Karpas-422 (cell line): ENCODE measurements around the gene CCSER1. TPM values are rescaled to one million over a fixed set of nuclear protein-coding genes. Genes with fewer than 3 reads are reported as not detected.
A peak's percentile ranks its signal among the peaks of the same experiment; 100 is the strongest.

Experiments used
- DNase-seq: peaks from one replicate; pipeline ENCODE4 v3.0.0-alpha.2; 2015
- H2AFZ ChIP-seq: fragments of 200-600 bp; sonication (generic); 2 replicates; pipeline ENCODE4 v1.6.1; 2014; ENCODE audit warnings: antibody characterized with exemption, low read length, mixed read lengths
- H3K27ac ChIP-seq: fragments of 200-600 bp; sonication (generic); 2 replicates; pipeline ENCODE4 v1.5.1; 2014; ENCODE audit warnings: mild to moderate bottlenecking, low read length, moderate library complexity
- H3K27me3 ChIP-seq: fragments of 200-600 bp; sonication (generic); 2 replicates; pipeline ENCODE4 v1.6.1; 2014; ENCODE audit warnings: low read length, mixed read lengths
- H3K36me3 ChIP-seq: fragments of 200-600 bp; sonication (generic); 2 replicates; pipeline ENCODE4 v1.6.1; 2014; ENCODE audit warnings: low read length, mixed read lengths; ENCODE audit not compliant: insufficient read depth
- H3K4me1 ChIP-seq: fragments of 200-600 bp; sonication (generic); 2 replicates; pipeline ENCODE4 v1.6.1; 2014; ENCODE audit warnings: mild to moderate bottlenecking, low read length, mixed read lengths
- H3K4me2 ChIP-seq: fragments of 200-600 bp; sonication (generic); 2 replicates; pipeline ENCODE4 v1.6.1; 2014; ENCODE audit warnings: low read length, low read depth, mild to moderate bottlenecking; ENCODE audit not compliant: poor library complexity, severe bottlenecking
- H3K4me3 ChIP-seq: fragments of 200-600 bp; sonication (generic); 2 replicates; pipeline ENCODE4 v1.5.1; 2014; ENCODE audit warnings: mild to moderate bottlenecking, antibody characterized with exemption, low read length, mixed read lengths
- H3K79me2 ChIP-seq: fragments of 200-600 bp; sonication (generic); 2 replicates; pipeline ENCODE4 v1.6.1; 2014; ENCODE audit warnings: mild to moderate bottlenecking, low read length, mixed read lengths
- H3K9ac ChIP-seq: fragments of 200-600 bp; sonication (generic); 2 replicates; pipeline ENCODE4 v1.6.0; 2014; ENCODE audit warnings: low read length
- H3K9me2 ChIP-seq: fragments of 200-600 bp; sonication (generic), shearing (Covaris generic); replicated peaks from 2 replicates; pipeline ENCODE4 v1.6.0; 2014; ENCODE audit warnings: mild to moderate bottlenecking, low read length, moderate library complexity; ENCODE audit not compliant: insufficient read depth
- H3K9me3 ChIP-seq: fragments of 300-700, 200-600 bp; sonication (generic); 2 replicates; pipeline ENCODE4 v1.6.1; 2014; ENCODE audit warnings: low read length, mixed read lengths
- H4K20me1 ChIP-seq: fragments of 200-600 bp; sonication (generic); 2 replicates; pipeline ENCODE4 v1.6.1; 2014; ENCODE audit warnings: mild to moderate bottlenecking, antibody characterized with exemption, low read length, low read depth; ENCODE audit not compliant: insufficient read depth
- total RNA-seq: library from RNA; depleted of rRNA; stranded (reverse); fragments of >200 nt; shearing (Covaris generic); gene quantifications from 2 replicates; pipeline ENCODE4 v1.2.3, GENCODE V29; 2014; ENCODE audit warnings: low replicate concordance

Gene CCSER1
- total RNA-seq, 1 experiment from 2014 or later: 3.6 TPM

DNA sequence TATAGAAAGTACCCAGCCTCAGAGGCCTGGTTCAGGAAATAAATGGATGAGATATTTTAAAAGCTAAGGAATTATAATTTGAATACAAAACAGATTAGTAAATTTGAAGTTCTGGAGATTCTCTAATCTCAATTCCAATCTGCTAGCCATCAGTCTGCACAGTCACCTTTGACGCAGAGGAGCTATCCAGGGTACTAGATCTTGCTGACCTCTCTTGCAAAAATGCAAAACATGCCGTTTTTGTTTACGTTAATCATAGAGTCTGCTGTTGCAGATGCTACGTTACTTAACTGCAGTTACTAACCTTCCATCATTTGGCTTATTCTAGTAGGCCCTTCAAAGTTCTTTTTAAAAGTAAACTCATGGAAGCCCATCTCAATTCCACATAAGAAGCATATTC lies 10.4 kb downstream of the CCSER1 start:
- Histone ChIP-seq H3K79me2 (no peaks in the 10 kb centered on the region), H3K27ac (no peak overlapping the region), H2AFZ (no peak overlapping the region), H3K9me2 (no peaks in the 10 kb centered on the region), H3K4me2 (no peak overlapping the region), H3K27me3 (no peaks in the 10 kb centered on the region), H3K36me3 (no peaks in the 10 kb centered on the region), H4K20me1 (no peaks in the 10 kb centered on the region), H3K4me3 (no peak overlapping the region), H3K9me3 (no peaks in the 10 kb centered on the region), H3K4me1 (peaks cover 26% of the 10 kb centered on the region), H3K9ac (no peak overlapping the region)
- no peak for DNase-seq

DNA sequence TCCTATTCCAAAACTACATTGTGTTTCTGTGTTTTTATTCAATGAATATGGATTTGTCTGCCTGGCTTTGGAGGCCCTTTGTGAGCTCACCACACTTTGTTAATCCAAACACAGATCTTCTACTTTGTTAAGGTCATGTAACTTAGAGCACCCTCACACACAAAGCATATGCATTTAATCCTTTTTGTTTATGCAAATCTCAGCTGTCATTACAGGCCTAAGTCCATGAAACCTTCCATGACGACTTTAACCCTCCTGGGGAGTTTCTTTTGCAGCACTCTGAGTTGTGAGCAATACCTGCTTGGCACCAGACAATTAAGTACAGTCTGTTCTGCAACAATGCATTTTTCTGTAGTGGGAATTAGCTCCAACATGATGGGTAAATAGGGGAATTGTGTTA lies 14.9 kb downstream of the CCSER1 start:
- Histone ChIP-seq H3K36me3 (no peaks in the 10 kb centered on the region), H3K9me3 (no peaks in the 10 kb centered on the region), H3K79me2 (no peaks in the 10 kb centered on the region), H4K20me1 (no peaks in the 10 kb centered on the region), H3K27ac (no peak overlapping the region), H3K27me3 (no peaks in the 10 kb centered on the region), H3K4me3 (no peak overlapping the region), H3K4me1 (peaks cover 20% of the 10 kb centered on the region), H3K9ac (no peak overlapping the region), H3K4me2 (peak overlapping the region; percentile 24), H3K9me2 (no peaks in the 10 kb centered on the region), H2AFZ (0 out of 2 replicates have a peak overlapping the region, but pooled peaks have one; percentile 18)
- DNase-seq: peak; percentile 64

DNA sequence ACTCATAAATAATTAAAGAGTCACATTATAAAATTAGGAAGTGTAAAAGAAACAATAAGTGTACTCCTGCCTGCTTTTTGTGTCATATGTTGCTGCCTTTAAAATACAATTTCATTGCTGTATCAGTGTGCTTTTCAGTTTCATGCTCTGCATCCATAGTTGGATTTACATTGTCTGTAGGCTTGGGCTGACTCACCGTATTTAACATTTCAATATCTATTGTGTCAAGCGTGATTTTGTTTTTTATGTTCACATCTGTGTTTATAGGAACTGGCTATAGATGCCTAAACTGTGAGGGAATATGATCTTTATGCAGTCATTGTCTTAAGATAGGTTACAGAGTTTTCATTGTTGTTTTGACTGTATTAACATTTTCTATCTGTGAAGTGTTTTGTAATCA lies 18.1 kb downstream of the CCSER1 start:
- H3K79me2 ChIP-seq: no peaks in the 10 kb centered on the region
- no peaks in the 10 kb centered on the region for H4K20me1 ChIP-seq
- H3K4me3 ChIP-seq: no peak overlapping the region
- H3K9me2 ChIP-seq: no peaks in the 10 kb centered on the region
- H2AFZ ChIP-seq: no peak overlapping the region
- H3K36me3 ChIP-seq: no peaks in the 10 kb centered on the region
- no peak overlapping the region for H3K27ac ChIP-seq
- no peaks in the 10 kb centered on the region for H3K27me3 ChIP-seq
- no peak for DNase-seq
- no peak overlapping the region for H3K9ac ChIP-seq
- no peak overlapping the region for H3K4me2 ChIP-seq
- no peaks in the 10 kb centered on the region for H3K9me3 ChIP-seq
- peaks cover 20% of the 10 kb centered on the region for H3K4me1 ChIP-seq

DNA sequence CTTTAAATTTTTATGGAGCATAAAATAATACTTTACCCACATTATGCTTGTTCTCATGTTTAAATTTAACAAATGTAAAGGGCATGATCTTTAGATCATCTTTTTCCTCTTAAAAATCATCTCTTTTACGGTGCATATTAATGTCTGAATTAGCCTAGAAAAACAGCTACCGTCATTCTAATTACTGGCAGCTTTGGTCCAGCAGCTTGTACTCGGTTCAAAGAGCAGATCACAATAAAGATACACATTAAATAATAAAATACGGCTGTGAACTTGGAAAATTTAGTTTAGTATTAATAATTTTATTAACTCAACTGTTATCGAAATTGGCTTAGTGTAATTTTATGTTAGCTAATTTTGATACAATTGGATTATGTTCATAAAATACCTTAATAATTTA lies 19.1 kb downstream of the CCSER1 start:
- no peaks in the 10 kb centered on the region for H3K9me2 ChIP-seq

DNA sequence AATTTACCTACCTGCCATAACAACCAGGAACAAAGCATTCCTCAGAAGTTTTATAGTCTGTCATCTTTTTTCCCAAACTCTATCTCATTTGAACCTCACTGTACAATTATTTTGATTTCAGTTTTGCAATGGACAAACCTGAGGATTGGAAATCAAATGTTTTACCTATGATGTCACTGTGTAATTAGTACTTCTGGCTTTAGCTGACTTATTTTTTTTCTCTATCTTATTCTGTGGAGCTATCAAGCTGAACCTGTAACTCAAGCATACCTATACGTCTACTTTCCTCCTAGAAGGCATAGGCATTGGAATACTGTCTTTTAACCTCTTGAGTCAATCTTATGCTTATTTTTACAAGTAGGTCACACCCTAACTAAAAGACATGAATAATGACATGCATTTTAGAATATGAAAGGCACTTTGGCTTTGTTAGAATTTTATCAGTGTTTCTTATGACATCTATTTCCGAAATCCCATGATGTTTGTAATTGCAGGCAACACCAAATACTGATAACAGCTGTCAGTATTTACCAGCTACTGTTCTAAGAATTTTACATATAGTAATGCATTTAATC lies 21.5 kb downstream of the CCSER1 start:
- no peaks in the 10 kb centered on the region for H3K27me3 ChIP-seq
- no peak overlapping the region for H3K9ac ChIP-seq
- no peak overlapping the region for H2AFZ ChIP-seq
- no peak overlapping the region for H3K4me2 ChIP-seq
- DNase-seq: no peak
- no peaks in the 10 kb centered on the region for H3K9me3 ChIP-seq
- H3K27ac ChIP-seq: no peak overlapping the region
- no peaks in the 10 kb centered on the region for H3K79me2 ChIP-seq
- no peaks in the 10 kb centered on the region for H3K36me3 ChIP-seq
- H4K20me1 ChIP-seq: no peaks in the 10 kb centered on the region
- no peak overlapping the region for H3K4me3 ChIP-seq
- H3K4me1 ChIP-seq: peaks cover 4% of the 10 kb centered on the region; the same call in 1 of the 2 replicates
- H3K9me2 ChIP-seq: no peaks in the 10 kb centered on the region

More for the DNA sequence above, 19.1 kb downstream of the CCSER1 start:
- Histone ChIP-seq H3K4me2 (peak overlapping the region; percentile 4), H2AFZ (no peak overlapping the region; the same call in 1 of the 2 replicates), H3K27me3 (no peaks in the 10 kb centered on the region), H3K36me3 (no peaks in the 10 kb centered on the region), H3K4me1 (peaks cover 20% of the 10 kb centered on the region), H3K9me3 (no peaks in the 10 kb centered on the region), H3K79me2 (no peaks in the 10 kb centered on the region), H3K27ac (no peak overlapping the region), H3K4me3 (no peak overlapping the region), H3K9ac (no peak overlapping the region), H4K20me1 (no peaks in the 10 kb centered on the region)
- DNase-seq: no peak

DNA sequence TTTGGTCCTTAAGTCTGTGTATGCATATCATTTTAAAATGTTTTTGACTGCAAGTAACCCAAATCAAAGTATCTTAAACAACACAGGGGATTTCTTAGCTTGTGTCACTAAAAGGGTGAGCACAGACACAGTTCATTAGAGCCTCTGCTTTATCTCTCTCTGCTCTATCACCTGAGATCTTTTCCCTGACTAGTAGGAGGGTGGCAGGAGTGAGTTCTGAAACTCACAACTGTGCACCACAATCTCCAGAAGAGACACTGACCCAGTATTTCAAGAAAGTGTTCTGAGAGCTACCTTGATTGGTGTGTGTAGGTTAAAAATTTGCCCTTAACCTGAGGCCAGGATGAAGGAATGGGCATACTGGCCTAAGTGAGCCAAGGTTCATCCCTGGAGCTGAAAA lies 24.8 kb downstream of the CCSER1 start:
- DNase-seq: no peak
- H3K9me3 ChIP-seq: no peaks in the 10 kb centered on the region

DNA sequence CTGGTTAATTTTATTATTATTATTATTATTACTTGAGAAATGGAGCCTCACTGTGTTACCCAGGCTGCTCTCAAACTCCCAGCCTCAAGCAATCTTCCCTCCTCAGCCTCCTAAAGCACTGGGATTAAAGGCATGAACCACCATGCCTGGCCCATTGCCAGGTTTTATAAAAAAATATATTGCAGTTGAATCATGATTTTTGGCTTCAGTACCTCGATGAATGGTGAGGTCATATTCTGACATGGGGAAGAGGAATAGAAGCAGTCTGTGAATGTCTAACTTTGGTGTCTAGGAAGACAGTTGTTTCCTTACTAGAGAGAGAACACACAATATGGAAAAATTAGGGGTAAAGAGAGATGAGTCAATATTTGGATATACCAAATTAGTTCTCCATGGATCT lies 32.0 kb downstream of the CCSER1 start:
- no peak for DNase-seq
- H3K4me3 ChIP-seq: no peak overlapping the region
- no peak overlapping the region for H3K27ac ChIP-seq
- no peak overlapping the region for H3K9ac ChIP-seq
- no peaks in the 10 kb centered on the region for H3K9me3 ChIP-seq
- no peaks in the 10 kb centered on the region for H3K27me3 ChIP-seq
- H3K79me2 ChIP-seq: no peaks in the 10 kb centered on the region
- H4K20me1 ChIP-seq: no peaks in the 10 kb centered on the region
- H3K4me2 ChIP-seq: no peak overlapping the region
- no peaks in the 10 kb centered on the region for H3K9me2 ChIP-seq
- H3K36me3 ChIP-seq: no peaks in the 10 kb centered on the region
- H2AFZ ChIP-seq: no peak overlapping the region
- no peaks in the 10 kb centered on the region for H3K4me1 ChIP-seq

More for the DNA sequence above, 24.8 kb downstream of the CCSER1 start:
- Histone ChIP-seq H3K27ac (no peak overlapping the region), H3K4me2 (no peak overlapping the region), H3K79me2 (no peaks in the 10 kb centered on the region), H3K9me2 (no peaks in the 10 kb centered on the region), H3K27me3 (no peaks in the 10 kb centered on the region), H3K4me1 (no peaks in the 10 kb centered on the region), H3K9ac (no peak overlapping the region), H3K36me3 (no peaks in the 10 kb centered on the region), H2AFZ (no peak overlapping the region), H4K20me1 (no peaks in the 10 kb centered on the region), H3K4me3 (no peak overlapping the region)

DNA sequence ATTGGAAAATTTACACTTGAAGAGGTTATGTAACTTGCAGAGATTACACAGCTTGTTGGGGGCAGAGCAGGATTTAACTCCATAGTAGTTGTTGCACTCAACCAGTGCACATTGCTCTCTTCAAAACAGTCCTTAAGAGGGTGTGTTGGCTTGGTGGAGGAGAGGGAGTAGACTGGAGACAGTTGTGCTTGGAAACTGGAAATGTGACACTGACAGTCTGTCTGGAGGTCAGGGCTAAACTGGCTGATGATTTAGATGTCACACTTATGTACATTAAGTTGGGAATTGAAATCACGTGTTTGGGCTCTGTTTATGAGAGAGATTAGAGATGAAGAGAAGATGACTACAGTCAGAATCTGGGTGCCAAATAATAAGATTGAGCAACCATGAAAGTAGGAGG lies 32.9 kb downstream of the CCSER1 start:
- H3K27ac ChIP-seq: no peak overlapping the region
- H3K9me2 ChIP-seq: no peaks in the 10 kb centered on the region
- no peaks in the 10 kb centered on the region for H3K27me3 ChIP-seq
- no peak overlapping the region for H3K4me3 ChIP-seq
- DNase-seq: no peak
- H3K4me1 ChIP-seq: no peaks in the 10 kb centered on the region
- no peaks in the 10 kb centered on the region for H3K79me2 ChIP-seq
- H2AFZ ChIP-seq: no peak overlapping the region
- H4K20me1 ChIP-seq: no peaks in the 10 kb centered on the region
- no peak overlapping the region for H3K4me2 ChIP-seq
- H3K9me3 ChIP-seq: no peaks in the 10 kb centered on the region
- H3K9ac ChIP-seq: no peak overlapping the region
- H3K36me3 ChIP-seq: no peaks in the 10 kb centered on the region
